ENCODE results near the gene PTRH1. TPM values are rescaled to one million over a fixed set of nuclear protein-coding genes. Genes with fewer than 3 reads are reported as not detected.
"Not testable (repeated sequence)": the region's sequence is repeated elsewhere in the genome, so short reads cannot be mapped to it uniquely, and the experiment has no call there.

PTRH1 gene, protein sequence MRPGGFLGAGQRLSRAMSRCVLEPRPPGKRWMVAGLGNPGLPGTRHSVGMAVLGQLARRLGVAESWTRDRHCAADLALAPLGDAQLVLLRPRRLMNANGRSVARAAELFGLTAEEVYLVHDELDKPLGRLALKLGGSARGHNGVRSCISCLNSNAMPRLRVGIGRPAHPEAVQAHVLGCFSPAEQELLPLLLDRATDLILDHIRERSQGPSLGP
- 27.1 and 33.3 TPM in 2 replicates for total RNA-seq (2014; rRNA removed; shearing (Covaris generic))
- 21.0 and 26.6 TPM in 2 replicates for polyA plus RNA-seq (2015; cell fraction: cytosol; rRNA removed)
- polyA plus RNA-seq (2015; cell fraction: nucleus; rRNA removed), result 6.8 and 14.2 TPM in 2 replicates

DNA sequence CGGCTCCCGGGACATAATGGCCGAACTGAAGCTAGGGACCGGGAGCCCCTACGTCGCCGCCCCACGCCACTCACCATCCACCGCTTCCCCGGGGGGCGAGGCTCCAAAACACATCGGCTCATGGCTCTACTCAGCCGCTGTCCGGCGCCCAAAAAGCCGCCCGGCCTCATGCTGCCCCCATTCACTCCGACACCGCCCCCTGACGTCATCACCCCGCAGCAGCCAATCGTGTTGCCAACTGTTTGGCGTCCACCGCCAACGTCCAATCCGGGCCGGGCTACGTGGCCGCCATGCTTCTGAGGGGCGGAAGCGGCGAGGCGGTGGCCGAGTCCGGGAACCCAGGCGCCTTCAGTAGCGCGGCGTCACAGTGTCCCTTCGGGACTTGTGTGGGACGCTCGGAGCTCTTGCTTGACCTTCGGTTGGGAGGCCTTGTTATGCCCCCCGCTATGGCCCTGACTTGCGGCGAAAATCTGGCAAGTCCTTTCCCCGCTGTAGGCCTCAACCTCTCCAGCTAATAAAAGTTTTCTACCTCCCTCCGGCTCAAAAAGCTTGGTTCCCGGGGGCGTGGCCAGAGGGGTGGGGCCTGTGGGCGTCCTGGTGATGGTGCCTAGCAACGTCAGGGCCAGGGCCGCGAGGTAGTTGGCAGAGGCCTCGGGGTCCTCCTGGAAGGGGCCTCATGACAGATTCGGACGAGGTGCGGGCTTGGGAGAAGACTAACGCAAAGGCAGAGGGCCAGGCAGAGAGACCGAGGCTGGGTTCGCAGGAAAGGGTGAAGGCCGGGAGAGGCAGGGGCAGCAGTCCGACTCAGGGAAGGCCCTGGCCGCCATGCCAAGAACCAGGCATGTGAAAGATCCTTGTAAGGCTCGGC is at the start of gene PTRH1, which contains the start of gene TTC16:
TSS of gene PTRH1 (minus strand) at position 194 of the 868 bp plus-strand sequence. CDS start at position 170, 24 bp downstream.
TSS of gene TTC16 (plus strand) at position 610 of the 868 bp plus-strand sequence. CDS start at position 677, 67 bp downstream.
- DNase-seq (ENCODE audit: low read depth), result peak; percentile 92

DNA sequence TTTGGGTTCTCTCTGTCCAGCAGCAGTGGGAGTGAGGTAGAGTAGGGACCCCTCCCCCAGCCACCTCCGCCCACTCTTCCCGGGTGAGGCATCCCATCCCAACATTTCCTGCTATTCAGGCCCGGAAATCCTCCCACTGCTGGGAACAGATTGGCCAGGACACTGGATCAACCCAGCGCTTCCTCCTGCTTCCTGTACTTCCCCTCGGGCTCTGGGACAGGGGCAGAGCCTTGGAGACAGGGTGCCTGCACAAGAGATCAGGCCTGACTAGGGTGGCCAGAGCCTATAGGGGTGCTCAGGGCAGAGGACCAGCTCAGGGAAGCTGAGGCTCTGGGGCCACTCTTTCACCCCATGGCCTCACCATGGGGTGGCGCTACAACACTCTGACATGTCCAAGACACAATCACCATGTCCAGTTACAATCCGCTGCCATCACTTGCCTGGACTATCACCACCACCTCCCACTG is 48.5 kb upstream of the PTRH1 start:
- peak; percentile 35 for DNase-seq (ENCODE audit: low read depth)

DNA sequence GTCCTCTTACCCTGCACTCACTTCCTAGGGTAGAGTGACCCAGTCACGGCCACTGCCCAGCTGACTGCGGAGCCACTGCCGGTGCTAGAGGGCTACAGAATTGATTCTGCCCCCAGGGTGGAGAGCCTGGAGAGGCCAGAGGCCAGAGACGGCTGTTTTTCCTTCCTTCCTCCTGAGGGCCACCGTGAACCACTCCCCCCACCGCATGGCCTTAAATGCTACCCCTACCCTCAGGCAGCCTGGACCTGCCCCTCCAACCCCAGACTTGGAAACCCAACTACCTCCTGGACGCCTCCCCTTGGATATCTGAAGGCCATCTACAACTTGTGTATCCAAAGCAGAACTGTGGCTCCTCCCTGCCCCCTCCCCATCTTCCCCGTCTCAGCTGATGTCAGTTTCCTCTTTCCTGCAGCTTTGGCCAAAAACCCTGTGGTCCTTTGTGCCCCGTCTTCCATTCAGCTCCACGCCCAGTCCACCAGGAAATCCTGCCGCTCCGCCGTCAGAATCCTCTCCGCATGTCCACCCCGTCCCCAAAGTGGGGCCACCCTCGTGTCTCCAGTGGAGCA is 46.7 kb upstream of the PTRH1 start:
- no peak for DNase-seq (ENCODE audit: low read depth)

DNA sequence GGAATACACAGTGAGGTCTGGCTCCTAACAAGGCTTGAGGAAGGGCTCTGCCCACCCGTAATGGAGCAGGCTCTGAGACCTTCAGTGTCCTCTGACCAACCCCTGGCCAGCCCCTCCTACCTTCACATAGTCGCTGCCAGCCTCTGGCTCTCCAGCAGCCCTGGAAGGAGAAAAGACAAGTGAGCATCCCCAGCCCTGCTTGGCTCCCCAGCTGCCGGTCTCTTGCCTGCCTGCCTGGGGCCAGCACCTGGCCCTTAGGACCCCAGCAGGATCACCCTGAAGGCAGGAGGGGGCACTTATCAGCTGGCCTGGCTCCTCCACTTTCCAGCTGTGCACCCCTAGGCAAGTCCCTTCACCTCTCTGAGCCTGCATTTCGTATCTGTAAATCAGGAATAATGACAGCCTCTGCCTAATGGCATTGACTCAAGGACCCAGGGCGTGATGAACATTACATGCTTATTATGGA is 46.1 kb upstream of the PTRH1 start:
- DNase-seq (ENCODE audit: low read depth), result no peak

DNA sequence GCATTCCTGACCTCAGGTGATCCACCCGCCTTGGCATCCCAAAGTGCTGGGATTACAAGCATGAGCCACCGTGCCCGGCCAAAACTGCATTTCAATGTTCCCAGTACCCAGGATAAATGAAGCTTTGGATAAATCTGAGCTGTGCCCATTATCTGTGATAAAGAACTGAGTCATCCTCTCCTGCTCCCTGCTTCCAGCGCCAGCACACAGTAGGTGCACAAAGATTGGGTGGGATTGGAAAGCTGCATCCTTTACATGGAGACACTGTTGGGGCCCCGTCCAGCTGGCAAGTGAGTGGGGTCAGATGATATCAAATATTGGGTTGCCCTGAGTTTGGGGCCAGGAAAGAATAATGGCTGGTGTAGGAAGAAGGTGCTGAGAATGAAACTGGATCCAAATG is 45.6 kb upstream of the PTRH1 start:
- DNase-seq (ENCODE audit: low read depth), result no peak

DNA sequence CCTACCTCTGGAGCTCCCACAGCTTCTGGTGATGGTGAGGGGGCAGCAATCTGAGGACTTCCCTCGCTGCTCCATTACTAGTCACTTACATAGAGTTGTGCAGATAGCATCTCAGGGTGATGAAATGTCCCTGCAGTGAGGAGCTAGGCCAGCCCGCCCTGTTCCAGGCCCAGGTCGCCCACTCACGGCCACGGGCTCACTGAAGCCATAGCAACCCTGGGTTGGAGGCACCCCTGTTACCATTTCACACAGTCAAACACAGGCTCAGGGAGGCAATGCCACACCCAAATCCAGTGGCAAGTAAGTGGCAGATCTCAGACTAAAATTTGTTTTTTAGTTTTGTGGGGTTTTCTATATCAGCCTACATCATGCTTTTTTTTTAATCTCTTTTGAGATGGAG is 43.4 kb upstream of the PTRH1 start:
- no peak for DNase-seq (ENCODE audit: low read depth)

DNA sequence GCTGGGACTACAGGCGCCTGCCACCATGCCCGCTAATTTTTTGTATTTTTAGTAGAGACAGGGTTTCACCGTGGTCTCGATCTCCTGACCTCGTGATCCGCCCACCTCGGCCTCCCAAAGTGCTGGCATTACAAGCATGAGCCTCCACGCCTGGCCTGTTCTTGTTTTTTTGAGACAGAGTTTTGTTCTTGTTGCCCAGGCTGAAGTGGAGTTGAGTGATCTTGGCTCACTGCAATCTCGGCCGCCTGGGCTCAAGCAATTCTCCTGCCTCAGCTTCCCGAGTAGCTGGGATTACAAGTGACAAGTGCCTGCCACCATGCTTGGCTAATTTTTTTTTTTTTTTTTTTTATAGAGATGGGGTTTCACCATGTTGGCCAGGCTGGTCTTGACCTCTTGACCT is 41.3 kb upstream of the PTRH1 start:
- DNase-seq (ENCODE audit: low read depth), result not testable (repeated sequence)

DNA sequence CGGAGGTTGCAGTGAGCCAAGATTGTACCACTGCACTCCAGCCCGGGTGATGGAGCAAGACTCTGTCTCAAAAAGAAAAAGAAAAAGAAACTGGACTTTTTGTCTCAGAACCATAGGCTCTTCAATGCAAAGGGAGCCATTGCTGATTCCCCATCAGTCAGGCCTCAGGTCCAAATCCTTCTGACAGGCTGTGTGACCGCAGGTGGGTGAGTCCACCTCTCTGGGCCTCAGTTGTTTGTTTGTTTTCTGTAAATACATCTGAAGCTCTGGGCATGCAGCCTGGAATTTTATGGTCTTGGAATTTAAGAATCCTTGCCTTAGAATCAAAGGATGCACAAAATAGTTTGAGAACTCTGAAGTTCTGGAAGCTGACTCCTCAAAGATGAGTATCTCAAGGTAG is 40.8 kb upstream of the PTRH1 start:
- DNase-seq (ENCODE audit: low read depth), result no peak

DNA sequence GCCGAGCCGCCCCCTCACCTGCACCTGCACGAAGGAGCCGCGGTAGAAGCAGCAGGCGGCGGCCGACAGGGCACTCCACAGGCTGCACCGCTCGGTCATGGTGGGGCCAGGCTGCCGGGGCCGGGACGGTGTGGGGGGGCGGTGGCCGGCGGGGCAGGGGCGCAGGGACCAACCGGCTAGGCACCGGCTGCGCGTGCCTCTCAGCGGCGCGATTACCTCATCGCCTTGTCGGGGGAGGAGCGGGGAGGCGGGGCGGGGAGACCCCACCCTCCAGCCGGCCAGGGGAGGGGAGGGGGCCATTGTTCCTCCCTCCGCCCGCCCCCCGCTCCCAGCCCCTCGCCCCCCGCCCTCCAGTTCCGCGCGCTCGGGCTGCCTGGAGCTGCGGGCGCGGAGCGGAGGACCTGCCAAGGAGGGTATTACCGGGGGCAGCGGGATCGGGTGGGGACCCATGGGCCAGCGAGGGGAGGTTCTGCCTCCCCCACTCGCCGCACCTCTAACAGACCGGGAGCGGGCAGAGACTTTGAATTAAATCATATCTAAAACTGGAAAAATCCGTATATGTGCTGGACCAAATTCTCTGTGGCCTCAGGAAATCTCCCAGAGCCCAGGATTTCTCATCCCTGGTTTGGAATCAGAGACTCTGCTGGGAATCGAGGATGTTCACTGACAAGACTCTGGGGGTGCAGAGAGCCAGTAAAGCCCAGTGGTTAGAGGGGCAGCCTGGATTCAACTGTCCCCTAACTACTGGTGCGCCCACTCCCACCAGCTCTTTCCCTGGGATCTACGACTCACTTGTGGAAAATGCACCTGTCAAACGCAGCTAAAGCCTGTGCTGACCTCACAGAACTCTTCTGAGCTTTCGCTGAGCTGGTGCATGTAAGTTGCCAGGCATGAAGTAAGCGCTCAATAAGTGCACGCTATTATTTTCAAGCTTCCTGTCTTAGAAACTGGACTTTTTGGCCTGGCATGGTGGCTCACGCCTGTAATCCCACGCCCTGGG is 39.9 kb upstream of the PTRH1 start:
- DNase-seq (ENCODE audit: low read depth), result no peak

DNA sequence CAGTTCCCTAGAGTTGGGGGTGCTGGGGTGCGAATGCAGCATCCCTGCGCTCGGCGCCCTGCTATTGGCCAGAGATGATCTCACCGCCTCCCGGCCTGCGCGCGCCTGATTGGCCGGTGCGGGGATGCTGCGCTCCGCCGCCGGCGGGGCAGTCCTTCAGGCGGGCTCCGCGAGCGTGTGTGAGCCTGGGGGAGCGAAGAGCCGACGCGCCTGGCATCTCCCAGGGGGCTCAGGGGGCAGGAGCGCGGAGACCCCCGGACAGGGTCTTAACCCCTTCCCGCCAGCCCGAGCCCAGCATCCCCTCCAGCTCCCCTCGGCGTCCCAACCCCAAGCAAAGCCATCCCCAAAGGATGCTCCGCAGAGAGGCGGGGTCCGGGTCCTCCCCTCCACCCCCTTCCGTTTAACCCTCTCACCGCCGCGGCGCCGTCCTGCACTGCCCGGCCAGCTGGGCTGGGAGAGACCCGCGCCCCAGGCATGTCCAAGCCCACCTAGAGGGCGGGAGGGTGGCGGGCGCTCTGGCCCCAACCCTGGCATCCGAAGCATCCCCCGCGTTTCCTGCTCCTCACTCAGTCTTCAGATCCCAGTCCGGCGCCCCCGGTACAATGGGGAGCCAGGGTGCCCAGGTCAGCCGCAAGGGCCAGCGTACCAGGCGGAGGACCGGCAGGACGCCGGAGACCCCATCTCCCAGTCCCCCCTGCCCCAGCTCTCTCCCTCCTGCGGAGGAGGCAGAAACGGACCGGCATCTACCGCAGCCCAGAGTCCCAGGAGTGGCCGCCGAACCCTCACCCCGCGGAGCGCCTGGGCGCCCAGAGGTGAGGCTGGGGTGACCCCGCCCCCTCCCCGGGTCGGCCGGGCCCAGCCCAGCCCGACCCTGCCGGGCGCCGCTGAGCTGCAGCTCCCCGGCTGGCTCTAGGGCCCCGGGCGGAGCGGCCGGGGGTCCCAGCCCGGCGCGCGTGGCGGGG is 38.9 kb upstream of the PTRH1 start:
- DNase-seq (ENCODE audit: low read depth), result no peak

DNA sequence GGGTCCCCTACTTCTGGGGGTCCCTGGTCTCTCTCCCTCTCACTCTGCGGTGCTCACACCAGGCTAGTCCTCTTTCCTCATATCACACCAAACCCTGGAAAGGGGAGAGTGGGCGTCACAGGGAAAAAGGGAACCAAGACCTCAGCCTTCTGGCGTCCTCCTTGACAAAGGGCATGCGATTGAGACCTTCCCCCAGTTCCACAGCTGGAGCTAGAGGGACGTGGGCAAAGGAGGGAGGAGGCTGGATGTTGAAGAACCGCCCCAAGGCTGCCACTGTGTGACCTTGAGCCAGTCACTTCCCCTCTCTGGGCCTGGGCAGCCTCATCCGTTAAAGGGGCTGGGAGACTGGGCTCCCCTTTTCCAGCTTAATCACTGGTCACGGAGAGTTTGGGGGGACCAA is 38.2 kb upstream of the PTRH1 start:
- DNase-seq (ENCODE audit: low read depth), result no peak

DNA sequence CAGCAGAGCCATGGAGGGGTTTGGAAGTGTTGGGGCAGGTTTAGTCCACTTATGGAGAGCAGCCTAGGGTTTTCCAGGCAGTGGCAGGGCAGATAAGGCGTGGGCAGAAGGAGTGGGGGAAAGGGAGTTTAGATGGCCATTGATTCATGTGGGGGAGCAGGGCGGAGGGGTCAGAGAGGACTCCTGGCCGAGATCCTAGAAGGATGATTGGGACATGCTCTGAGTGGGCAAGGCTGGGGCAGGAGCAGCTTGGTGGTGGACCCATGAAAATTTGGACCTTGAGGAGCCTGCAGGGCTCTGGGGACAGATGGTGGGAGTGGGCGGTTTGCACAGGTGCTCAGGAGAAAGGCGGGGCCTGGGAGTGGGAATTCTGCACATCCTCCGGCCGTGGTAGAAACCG is 37.7 kb upstream of the PTRH1 start:
- DNase-seq (ENCODE audit: low read depth), result no peak

DNA sequence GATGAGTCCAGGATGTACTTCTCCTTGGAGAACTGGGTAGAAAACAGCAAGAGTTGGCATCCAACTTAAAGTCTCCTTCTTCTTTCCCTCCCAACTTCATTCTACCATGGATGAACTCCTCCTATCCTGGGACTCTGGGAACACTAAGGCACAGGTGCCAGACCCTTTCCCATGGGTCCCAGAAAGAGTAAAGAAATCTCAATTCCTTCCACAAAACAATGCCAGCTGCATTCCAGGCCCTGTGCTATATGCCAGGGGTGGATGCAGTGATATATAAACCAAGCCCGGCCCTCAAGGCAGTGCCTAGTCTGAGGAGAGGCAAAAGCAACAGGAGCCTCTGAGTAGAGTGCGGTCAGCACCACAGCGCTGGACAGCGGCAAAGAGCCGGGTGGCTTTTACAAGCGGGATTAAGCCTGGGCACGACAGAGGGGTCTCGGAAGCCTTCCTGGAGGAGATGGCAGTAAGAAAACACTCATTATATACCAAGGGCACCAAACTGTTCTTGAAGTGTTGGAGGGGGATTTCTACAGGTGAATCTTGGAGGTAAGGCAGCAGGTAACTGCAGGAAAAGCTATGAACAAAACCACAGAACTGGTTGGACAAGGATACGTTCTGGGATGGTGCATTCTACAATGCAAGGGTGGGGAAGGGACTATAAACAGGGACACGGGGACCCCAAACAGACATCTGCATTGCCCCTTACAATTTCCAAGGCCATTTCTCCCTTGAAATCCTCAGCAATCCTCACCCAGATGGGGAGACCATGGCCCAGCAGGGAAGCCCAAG is 36.0 kb upstream of the PTRH1 start:
- DNase-seq (ENCODE audit: low read depth), result no peak

DNA sequence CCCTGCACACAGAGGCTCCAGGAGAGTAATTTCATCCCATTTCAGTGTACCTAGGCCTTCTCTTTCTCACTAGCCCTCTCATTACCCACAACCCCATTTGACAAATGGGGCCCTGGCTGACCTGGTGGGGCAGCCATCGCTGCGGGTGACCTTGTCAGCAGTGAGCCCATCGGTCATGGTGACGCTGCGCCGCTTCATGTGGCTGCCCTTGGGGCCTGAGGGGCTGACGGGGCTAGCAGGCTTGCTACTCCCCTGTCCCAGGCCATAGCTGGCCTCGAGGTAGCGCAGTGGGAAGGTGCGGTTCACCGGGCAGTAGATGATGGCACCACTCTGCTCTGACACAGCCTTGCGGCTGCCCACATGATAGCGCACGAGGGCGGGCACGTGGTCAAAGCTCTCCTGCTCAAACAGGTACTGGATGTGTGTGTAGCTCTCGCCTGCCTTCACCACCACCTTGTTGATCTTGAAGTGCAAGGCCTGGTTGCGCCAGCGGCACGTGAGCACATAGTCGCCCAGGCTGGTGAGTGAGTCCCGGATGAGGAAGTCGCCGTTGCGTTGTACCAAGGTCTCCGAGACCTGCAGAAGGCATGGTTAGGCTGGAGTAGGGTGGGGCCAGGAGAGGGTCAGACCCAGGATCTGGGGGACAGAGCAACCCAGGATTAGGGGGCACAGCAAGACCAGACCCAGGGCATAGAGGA is 33.8 kb upstream of the PTRH1 start:
- no peak for DNase-seq (ENCODE audit: low read depth)

DNA sequence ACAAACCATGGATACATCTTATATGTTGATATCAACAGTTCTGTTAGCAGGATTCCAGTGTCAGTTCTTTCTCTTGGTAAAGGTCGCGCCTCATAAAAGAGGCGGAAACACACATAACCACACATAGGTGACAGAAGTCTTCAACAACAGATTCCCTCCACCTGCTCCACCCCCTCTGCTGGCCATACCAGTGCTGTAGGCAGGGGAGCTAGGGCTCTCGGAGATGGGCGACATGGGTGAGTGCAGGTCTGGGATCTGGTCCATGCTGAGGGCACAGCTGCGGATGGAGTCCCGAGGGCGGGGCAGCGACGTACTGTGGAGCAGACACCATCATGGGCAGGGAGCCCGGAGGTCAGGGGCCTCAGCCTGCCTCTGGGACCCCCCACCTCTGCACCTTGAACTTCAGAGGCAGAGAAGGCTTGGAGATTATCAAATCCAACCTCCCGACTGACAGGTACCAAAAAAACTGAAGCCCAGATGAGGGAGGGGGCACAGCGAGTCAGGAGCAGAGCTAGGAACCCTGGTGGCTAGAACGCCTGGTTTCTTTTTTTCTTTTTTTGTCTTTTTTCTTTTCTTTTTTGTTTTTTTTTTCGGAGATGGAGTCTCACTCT is 31.6 kb upstream of the PTRH1 start:
- no peak for DNase-seq (ENCODE audit: low read depth)

DNA sequence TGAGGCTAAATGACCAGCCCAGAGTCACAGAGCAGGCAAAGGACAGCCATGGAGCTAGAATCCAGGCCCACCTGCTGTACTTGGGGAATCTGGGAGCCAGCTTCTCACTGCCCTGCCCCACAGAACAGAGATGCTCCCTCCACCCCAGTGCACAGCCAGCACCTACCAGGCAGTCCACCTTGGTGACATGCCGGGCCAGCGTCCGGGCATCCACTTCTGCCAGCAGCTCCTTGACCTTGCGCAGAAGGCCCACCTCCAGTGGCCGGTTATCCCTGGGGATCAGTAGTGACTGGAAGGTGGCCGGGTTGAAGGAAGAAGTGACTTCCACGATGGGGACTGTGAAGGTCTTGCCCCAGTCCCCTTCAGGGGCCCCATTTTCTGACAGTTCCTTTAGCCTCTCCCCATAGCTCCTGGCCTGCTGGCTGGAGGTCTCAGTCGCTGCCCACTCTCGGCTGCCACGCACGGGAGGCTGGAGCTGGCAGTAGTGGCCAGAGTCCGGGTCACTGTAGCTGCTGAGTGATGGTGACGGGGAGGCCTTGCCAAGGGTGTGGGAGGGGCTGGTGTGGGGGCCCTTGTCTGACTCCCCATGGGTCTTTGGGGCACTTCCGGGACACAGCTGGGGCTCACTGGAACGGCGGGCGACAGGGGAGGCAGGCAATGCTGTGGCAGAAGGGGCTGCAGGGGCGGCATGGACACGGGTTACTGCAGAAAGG is 29.1 kb upstream of the PTRH1 start:
- no peak for DNase-seq (ENCODE audit: low read depth)

Measured in HT1080 (cell line).